GM18498 (cell line): Measurements from ENCODE around the gene ZNF253.
"Not testable (repeated sequence)": the region's sequence is repeated elsewhere in the genome, so short reads cannot be mapped to it uniquely, and the experiment has no call there.

Source experiments
- ATAC-seq: cut with Tn5 transposase; IDR thresholded peaks from one replicate; pipeline ENCODE4 v1.9.1; 2021; ENCODE audit warnings: mild to moderate bottlenecking, moderate library complexity; ENCODE audit not compliant: unreplicated experiment

ZNF253 gene

GRCh38 chr19:19865750-19866610 is at the start of gene ZNF253:
TSS of gene ZNF253 (plus strand) at chr19:19865882. CDS start at chr19:19865997, 115 bp downstream.
- ATAC-seq, result peak; percentile 97

GRCh38 chr19:19816679-19817078 is 49.0 kb upstream of the ZNF253 start:
- no peak for ATAC-seq

GRCh38 chr19:19817357-19817756 is 48.3 kb upstream of the ZNF253 start:
- no peak for ATAC-seq

DNA sequence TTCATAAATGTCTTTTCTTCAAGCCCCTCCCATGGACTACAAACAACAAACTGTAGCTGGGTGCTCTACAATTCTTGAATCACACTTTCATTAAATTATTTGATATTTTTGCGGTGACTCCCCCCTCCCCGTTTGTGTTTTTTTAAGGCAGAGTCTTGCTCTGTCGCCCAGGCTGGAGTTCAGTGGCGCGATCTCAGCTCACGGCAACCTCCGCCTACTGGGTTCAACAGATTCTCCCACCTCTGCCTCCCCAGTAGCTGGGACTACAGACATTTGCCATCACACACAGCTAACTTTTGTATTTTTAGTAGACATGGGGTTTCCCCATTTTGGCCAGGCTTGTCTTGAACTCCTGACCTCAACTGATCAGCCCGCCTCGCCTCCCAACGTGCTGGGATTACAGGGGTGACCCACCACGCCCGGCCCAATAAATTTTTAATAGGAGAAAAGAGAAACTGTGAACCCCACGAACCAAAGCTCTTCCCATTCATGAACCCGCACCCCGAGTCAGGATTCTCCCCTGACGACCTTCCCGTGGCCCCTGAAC is 44.8 kb upstream of the ZNF253 start:
- no peak for ATAC-seq

DNA sequence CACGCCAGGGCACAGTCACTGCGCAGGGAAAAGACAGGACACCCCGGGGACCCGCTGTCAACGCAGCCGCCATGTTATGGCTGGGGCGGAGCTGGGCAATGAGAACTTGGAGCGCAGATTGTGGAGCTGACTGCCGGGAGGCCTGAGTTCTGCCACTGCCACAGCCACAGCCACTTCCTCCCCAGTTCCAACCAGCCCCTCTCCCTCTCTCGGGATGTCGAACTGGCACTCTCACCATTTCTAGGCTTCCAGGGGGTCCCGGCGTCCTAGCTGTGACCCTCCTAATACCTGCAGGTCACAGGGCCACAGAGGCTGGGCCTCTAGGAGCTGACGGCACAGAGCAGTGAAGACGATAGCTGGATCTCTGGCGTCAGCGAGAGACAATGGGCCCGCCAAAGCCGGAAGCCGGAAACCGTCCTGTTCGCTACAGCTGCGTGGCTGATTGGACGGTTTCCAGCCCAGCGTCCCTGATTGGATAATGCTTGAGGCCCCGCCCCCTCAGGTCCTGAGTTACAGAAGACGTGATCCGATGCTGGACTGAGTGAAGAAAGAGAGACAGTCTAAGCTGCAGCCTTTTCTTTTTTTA is 44.2 kb upstream of the ZNF253 start, which contains the start of gene ZNF506:
Gene ZNF506, minus strand, starts transcription at position 385 of the 586 bp plus-strand sequence. Its CDS starts 147 bp downstream, at position 238.
- ATAC-seq, result peak; percentile 93

GRCh38 chr19:19821976-19822375 is 43.7 kb upstream of the ZNF253 start:
- not testable (repeated sequence) for ATAC-seq

- no peak for ATAC-seq
These were observed 41.8 kb upstream of the ZNF253 start for GRCh38 chr19:19823916-19824315.

DNA sequence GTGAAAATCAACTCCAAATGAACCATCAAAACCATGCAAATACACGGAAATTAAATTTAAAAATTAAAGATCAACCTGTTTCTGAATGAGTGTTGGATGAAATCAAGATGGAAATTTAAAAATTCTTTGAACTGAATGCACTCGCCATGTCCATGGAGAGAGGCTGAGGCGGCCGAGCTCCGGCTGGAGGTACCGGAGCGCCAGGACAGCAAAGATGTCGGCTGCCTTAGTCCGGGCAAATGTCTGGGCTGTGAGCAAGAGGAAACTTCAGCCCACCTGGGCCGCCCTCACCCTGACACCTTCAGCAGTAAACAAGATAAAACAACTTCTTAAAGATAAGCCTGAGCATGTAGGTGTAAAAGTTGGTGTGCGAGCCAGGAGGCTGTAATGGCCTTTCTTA is 38.8 kb upstream of the ZNF253 start:
- ATAC-seq, result no peak

DNA sequence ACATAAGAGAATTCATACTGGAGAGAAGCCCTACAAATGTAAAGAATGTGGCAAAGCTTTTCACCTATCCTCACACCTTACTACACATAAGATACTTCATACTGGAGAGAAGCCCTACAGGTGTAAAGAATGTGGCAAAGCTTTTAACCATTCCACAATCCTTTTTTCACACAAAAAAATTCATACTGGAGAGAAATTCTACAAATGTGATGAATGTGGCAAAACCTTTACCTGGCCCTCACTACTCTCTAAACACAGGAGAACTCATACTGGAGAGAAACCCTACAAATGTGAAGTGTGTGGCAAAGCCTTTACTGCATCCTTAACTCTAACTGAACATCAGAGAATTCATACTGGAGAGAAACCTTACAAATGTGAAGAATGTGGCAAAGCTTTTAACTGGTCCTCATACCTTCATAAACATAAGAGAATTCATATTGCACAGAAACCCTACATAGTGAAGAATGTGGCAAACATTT is 30.1 kb upstream of the ZNF253 start:
- ATAC-seq, result no peak

GRCh38 chr19:19847781-19848180 is 17.9 kb upstream of the ZNF253 start:
- no peak for ATAC-seq

DNA sequence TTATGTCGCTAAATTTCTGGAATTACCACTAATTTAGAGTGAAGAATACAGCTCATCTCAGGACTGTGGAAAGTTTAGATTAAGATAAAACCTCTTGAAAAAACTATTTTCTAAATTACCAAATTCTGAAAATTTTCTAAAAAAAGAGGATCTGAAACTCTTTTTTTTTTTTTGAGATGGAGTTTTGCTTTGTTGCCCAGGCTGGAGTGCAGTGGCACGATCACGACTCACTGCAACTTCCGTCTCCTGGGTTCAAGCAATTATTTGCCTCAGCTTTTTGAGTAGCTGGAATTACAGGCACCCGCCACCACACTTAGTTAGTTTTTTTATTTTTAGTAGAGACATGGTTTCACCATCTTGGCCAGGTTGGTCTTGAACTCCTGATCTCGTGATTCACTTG is 16.6 kb upstream of the ZNF253 start:
- ATAC-seq, result no peak

DNA sequence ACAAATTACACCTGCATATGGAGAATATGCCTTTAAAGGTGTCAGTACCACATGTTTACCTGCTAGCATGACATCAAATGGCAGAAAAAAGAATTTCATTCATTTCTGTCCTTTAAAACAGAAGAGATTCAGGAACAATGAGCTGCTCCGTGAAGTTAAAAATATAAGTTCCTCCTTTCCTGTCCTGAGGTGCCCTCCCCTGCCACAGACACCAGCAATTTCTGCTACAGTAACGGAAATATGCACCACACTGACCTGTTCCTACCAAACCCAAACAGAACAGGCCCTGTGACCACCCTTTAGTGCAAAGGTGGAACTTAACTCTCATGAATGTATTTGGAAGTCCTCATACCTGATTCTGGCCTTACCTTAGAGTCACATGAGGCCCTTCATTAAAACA is 13.9 kb upstream of the ZNF253 start:
- ATAC-seq, result not testable (repeated sequence)

DNA sequence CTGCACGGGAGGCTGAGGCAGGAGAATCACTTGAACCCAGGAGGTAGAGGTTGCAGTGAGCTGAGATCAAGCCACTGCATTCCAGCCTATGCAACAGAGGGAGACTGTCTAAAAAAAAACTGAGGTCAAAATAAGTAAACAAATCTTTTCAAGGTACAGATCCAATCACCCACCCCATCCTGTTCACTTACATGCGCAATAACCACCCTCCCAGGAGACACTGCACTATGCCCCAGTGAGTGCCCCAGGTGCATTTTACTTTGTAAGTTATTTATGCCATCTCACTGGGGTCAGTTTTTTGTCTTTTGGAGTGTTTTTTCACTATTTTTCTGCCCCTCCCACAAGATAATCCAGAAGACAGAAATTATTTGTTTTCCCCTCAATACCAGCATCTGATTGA is 6.9 kb upstream of the ZNF253 start:
- no peak for ATAC-seq

- ATAC-seq, result no peak
These were observed 4.8 kb upstream of the ZNF253 start for GRCh38 chr19:19860756-19861390.

- ATAC-seq, result no peak
These were observed 1.0 kb downstream of the ZNF253 start for GRCh38 chr19:19866611-19867248.

- not testable (repeated sequence) for ATAC-seq
These were observed 4.4 kb downstream of the ZNF253 start for GRCh38 chr19:19870086-19870485.

GRCh38 chr19:19871932-19872331 is 6.2 kb downstream of the ZNF253 start:
- ATAC-seq, result no peak

- no peak for ATAC-seq
These were observed 7.7 kb downstream of the ZNF253 start for GRCh38 chr19:19873381-19873780.

DNA sequence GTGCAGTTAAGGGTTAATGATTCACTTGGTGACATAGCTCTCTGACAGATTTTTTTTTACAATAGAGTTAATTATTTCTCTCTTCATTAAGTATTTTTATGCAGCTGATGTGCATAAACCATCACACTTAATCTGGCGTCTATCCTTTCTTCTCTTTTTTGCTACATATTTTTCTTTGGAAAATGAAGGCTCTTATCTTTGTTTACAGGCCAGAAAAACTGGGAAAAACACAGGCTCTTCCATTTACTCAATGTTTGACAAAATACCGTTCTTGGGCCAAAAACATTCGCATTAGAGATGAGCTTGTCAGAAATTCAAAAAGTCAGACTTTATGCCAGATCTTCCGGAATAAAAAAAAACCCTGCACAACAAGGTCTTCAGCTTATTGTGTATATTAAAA is 12.0 kb downstream of the ZNF253 start:
- ATAC-seq, result no peak

- no peak for ATAC-seq
These were observed 18.9 kb downstream of the ZNF253 start for GRCh38 chr19:19884583-19884982.
